Measurements from ENCODE around the gene RRAS2. TPM values are rescaled to one million over a fixed set of nuclear protein-coding genes. Genes with fewer than 3 reads are reported as not detected.
"Not testable (repeated sequence)": the region's sequence is repeated elsewhere in the genome, so short reads cannot be mapped to it uniquely, and the experiment has no call there.

Gene RRAS2
- total RNA-seq, 1 donor from 2014 or later = 104 TPM

DNA sequence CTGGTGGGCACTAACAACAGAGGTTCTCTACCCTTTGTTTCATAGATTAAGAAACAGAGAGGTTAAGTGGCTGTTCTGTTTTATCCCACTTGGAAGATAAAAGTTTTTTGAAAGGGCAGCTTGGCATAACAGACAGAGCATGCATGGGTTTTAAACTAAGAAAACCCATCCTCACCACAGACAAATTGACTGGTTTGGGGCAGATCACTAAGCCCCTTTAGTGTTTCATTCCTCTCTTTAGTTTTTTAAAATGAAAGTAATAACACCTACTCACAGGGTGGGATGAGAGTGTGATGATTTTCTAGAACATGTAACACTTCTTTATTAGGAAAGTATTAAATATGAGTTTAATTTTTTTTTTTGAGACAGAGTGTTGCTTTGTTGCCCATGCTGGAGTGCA is 12.3 kb upstream of the RRAS2 start:
- DNase-seq (ENCODE audit: low read depth in 2 of 2) = no peak

DNA sequence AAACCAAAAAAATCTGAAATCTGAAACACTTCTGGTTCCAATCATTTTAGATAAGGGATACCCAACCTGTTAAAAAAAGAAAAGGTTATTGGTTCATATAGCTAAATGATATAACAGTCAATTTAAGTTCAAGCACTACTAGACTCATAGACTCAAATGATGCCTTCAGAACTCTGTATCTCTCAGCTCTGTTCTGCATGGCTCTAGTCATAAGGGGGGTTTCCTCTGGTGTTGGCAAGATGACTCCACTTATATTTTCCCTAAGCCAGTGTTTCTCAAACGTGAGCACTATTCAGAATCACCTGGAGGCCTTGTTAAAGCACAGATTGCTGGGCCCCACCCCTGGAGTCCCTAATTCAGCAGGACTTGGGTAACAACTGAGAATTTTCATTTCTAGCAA is 11.5 kb upstream of the RRAS2 start:
- no peak for DNase-seq (ENCODE audit: low read depth in 2 of 2)

DNA sequence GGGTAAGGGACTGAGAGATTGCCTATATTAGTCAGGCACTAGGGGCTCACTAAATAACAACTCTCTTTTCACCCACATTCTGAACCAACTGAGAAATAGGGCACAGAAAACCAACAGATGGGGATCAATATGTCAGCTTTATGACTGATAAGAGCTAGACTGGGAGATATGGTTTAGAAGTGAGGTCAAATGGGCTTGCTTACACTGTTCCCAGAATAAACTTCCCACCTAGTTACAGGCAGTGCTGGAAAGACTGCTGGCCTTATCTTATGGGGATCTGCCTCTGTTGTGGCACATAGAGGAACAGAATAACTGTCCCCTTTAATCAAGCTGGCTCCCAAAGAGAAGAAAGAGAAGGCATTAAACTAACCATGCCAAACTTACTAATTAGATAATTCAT is 10.6 kb upstream of the RRAS2 start:
- DNase-seq (ENCODE audit: low read depth in 2 of 2) = no peak

DNA sequence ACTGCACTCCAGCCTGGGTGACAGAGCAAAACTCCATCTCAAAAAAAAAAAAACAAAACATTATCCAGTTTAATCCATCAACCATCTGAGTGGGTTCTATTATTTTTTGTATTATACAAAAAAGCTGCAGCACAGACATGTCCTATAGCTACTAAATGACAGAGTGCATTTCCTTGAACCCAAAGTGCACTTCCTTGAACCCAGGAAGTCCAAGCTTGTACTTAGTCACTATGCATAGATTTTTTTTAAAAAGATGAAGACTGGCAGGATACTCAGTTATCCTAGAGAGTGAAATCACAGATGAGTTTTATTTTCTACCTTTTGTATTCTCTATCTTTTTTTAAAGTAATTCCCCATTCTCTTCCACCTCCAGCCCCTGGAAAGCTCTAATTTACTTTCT is 8.0 kb upstream of the RRAS2 start:
- DNase-seq (ENCODE audit: low read depth in 2 of 2) = no peak

DNA sequence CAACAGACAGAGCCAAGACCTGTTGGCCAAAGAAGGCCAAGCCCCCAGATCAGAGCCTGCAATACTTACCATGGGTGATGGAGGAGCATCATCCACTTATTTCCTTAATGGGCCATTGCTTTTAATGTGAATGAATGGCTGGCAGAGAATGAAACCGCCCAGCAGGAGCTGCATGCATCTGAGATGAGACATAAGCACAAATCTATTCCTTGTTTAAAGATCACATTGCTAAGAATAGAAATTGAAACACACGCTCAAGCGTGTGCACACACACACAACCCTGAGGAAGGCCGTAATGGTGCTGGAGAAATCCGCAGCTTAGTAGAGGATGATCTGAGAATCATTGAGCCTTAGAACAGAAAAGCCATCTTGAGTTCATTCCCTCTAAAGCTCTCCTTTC is 5.3 kb upstream of the RRAS2 start:
- no peak for DNase-seq (ENCODE audit: low read depth in 2 of 2)

DNA sequence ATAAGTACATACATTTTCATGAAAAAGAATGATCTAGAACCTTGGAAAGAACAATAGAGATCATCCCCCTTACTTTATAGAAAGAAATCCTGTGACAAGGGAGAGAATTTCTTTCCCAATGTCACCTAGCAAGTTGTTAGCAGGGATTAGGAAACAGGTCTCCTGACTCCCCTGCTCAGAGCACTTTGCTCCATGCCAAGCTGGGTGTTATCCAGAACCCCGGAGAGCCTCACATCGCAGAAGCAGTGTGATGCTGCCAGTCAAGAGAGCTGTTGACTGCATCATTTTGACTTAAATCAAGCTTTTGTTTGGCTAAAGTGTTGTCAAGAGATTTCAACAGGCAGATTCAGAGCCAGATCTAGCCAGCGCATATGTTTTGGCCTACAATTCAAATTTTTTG is 3.6 kb upstream of the RRAS2 start:
- no peak for DNase-seq (ENCODE audit: low read depth in 2 of 2)

DNA sequence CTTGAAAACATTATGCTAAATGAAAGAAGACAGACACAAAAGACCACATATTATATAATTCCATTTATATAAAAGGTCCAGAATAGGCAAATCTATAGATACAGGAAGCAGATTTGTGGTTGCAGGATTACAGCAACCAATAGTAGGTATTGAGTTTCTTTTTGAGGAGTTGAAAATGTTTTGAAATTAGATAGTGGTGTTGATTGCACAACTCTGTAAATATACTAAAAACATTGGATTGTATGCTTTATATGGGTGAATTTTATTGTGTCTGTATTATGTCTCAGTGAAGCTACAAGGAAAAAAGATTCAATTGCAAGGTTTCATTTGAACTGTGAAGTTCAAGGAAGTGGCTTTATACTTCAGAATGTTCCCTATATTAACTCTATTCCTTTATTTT is 3.0 kb upstream of the RRAS2 start:
- DNase-seq (ENCODE audit: low read depth in 2 of 2) = no peak

DNA sequence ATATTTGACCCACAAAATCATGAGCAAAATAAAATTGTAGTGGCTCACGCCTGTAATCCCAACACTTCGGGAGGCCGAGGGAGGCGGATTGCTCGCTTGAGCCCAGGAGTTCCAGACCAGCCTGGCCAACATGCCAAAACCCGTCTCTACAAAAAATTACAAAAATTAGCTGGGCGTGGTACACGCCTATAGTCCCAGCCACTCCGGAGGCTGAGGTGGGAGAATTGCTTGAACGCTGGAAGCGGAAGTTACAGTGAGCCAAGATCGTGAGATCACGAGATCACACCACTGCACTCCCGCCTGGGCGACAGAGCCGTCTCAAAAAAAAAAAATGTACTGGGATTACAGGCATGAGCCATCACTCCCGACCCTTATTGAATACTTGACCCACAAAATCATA is 2.0 kb upstream of the RRAS2 start:
- DNase-seq (ENCODE audit: low read depth in 2 of 2) = no peak

DNA sequence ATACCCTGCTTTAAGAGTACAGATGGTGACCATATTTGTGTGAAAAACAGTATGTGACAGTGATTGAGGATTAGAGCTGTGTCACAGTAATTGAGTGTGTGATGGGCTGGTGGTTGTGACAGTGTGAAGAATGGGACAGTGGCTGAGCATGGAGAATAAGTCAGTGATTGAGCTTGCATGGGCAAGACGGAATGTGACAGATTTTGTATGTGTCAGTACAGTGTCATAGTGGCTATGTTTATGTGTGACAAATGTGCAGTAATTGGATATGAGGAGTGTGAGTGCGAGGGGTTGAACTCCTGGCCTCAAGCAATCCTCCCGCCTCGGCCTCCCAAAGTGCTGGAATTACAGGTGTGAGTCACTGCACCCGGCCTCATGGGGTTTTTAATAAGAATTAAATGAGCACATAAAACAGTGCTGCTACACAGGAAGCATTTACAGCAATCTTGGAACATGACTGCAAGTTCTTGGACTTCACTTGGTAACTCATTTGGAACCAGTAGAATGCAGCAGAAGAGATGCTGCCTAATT is 583 bp upstream of the RRAS2 start:
- DNase-seq (ENCODE audit: low read depth in 2 of 2) = no peak

DNA sequence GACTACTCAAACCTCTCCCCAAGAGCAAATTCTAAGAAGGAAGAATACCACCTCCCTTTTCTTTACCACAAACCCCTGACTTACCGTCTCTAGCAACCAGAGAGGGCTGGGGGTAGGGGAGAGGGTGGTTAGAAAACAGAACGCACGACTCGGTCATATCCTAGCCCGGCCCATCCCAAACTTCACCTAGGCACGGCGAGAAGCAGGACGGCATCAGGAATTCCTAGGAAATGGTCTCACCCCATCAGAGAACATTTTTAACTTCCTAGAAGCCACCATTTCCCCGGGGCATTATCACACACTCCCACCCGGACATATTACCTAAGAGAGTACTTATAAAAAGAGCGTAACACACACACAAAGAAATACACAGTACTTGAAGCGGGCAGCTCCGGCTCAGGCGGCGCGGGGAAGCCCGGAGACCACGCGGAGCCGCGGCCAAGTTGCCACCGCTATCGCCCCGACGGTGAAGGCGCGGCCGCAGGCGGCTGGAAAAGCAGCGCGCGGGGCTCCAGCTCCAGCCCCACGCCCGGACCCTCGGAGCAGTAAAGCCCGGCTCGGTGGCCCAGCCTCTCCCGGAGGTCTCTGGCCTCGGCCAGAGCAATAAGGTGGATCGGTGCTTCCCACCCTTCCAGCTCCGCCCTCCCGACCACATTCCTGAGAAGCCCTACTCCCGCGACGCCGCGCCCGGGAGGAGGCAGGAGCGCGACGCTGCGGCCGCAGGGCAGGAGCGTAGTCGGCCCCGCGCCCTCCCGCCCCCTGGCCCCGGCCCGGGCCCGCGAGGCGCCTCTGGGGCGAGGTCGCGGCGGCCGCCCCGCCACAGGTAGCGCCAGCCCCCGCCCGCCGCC is 878 bp downstream of the RRAS2 start:
- peak in 1 of 2 donors; percentile 75 for DNase-seq (ENCODE audit: low read depth in 2 of 2)

DNA sequence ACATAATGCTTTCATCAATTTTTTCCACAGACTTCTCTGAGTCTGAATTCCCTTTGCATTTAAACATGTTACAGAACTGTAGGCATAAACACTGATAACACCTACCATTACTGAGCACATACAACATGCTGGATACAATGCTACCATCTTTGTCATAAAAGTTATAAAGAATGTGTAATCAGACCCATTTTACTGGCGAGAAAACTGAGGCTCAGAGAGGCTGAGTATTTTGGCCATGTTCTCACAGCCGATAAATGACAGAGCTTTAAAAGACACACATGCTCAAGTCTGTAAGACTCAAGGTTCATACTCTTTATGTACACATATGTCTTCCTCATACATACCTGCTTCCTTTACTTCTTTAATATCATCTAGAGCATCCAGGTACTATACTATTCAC is 2.6 kb downstream of the RRAS2 start:
- DNase-seq (ENCODE audit: low read depth in 2 of 2) = no peak

DNA sequence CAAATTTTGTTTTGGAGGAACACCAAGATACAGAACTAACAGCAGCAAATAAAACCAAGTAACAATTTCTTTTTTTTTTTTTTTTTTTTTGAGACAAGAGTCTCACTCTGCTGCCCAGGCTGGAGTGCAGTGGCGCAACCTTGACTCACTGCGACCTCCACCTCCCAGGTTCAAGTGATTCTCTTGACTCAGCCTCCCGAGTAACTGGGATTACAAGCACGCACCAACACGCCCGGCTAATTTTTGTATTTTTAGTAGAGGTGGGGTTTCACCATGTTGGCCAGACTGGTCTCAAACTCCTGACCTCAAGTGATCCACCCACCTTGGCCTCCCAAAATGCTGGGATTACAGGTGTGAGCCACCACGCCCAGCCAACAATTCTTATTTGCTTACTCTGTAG is 4.4 kb downstream of the RRAS2 start:
- not testable (repeated sequence) for DNase-seq (ENCODE audit: low read depth in 2 of 2)

DNA sequence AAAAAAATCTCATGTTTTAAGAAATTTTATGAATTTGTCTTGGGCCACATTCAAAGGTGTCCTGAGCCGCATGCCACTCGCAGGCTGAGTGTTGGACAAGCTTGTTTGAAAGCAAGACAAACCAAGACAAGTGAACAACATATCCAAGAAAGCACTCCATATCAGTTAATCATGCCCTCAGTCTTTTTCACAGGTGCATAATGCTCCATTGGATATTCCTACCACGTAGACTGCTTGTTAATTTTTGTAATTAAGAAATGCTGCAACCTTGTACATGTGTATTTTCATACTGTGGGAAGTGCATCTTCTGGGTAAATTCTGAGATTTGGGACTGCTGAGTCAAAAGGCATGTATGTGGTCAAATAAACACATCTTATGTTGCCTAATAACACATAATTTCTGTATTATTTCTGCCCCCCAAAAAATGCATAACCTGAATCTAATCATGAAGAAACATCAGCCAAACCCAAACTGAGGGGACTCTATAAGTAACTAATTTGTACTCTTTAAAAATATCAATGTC is 8.2 kb downstream of the RRAS2 start:
- DNase-seq (ENCODE audit: low read depth in 2 of 2) = no peak

DNA sequence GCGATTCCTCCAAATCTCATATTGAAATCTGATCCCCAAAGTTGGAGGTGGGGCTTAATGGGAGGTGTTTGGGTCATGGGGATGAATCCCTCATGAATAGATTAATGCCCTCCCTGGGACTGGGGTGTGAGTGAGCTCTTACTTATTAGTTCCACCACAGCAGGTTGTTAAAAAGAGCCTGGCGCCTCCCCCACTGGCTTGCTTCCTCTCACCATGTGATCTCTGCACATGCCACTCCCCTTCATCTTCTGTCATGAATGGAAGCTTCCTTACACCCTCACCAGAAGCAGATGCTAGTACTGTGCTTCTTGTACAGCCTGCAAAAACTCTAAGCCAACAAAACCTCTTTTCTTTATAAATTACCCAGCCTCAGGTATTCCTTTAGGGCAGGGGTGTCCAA is 8.8 kb downstream of the RRAS2 start:
- DNase-seq (ENCODE audit: low read depth in 2 of 2) = no peak

DNA sequence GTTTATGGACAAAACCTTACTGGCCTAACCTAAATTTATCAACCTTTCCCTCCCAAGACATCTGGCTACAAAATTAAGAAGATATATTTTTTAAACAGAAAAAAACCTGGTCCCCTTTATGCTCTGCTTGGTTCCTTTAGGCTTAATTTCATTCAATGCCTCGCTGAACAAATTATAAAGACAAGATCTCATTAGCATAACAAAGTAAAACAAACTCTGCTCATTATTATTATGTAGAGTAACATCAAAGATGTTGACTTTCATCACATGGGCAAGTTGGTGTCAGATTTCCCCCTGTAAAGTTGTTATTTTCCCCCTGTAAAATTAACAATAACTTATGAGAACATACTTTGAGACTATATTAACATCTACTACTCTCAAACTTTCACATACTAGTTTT is 11.0 kb downstream of the RRAS2 start:
- DNase-seq (ENCODE audit: low read depth in 2 of 2) = no peak

DNA sequence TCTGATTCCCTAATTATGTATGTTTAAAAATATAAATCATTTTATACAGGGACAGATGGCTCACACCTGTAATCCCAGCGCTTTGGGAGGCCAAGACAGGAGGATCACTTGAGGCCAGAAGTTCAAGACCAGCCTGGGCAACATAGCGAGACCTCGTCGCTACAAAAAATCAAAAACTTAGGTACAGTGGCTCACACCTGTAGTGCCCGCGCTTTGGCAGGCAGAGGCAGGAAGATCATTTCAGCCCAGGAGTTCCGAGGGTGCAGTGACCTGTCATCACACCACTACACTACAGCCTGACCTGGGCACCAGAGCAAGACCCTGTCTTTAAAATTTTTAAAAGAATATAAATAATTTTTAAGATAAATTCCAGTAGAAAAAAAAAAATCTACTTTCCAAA is 11.5 kb downstream of the RRAS2 start:
- DNase-seq (ENCODE audit: low read depth in 2 of 2) = no peak

DNA sequence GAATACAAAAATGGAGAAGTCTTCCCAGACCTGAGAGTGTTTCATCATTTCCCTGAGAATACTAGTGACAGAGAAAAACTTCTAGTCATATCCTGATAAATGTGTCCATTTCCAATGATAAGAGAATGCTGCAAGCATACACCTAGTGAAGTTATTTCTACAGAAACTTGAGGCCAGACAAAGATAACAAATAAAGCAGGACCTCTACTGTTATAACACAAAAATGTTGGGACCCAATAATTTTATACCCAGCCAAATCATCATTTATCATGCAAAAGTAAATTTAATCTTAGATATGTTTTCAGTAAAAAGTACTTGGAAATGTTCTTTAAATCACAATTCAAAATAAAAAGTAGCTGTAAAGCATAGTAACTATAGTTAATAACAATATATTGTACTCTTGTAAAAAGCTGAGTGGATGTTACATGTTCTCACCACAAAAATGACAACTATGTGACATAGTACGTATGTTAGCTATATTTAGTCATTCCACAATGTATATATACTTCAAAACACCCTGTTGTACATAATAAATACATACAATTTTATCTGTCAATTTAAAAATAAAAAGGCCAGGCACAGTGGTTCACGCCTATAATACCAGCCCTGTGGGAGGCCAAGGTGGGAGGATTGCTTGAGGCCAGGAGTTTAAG is 12.6 kb downstream of the RRAS2 start:
- no peak for DNase-seq (ENCODE audit: low read depth in 2 of 2)

DNA sequence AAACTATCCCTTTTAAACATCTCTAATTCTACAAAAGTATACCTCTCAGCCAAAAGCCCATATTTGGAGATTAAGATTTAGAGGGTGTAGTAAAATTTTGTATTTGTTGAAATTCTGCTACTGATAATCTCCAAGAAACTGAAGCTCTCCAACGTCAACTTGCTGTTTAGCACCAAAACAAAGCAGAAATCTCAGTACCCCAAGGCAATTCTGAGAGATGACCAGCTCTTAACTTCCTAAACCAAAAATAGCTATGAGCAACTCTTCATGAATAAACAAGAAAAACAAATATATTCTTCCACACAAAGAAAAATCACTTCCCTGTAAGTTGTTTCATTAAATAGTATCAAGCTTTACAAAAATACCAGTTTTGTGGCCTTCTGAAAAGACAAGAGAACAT is 13.3 kb downstream of the RRAS2 start:
- no peak for DNase-seq (ENCODE audit: low read depth in 2 of 2)

DNA sequence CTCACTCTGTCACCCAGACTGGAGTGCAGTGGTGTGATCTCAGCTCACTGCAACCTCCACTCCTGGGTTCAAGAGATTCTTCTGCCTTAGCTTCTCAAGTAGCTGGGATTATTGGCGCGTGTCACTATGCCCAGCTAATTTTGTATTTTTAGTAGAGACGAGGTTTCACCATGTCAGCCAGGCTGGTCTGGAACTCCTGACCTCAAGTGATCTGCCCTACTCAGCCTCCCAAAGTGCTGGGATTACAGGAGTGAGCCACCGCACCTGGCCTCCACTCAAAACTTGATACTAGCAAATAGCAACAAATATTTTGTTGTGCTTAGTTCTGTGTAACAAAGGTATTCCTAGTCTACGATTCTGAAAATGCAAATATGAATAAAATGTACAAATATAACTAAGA is 14.0 kb downstream of the RRAS2 start:
- DNase-seq (ENCODE audit: low read depth in 2 of 2) = not testable (repeated sequence)

DNA sequence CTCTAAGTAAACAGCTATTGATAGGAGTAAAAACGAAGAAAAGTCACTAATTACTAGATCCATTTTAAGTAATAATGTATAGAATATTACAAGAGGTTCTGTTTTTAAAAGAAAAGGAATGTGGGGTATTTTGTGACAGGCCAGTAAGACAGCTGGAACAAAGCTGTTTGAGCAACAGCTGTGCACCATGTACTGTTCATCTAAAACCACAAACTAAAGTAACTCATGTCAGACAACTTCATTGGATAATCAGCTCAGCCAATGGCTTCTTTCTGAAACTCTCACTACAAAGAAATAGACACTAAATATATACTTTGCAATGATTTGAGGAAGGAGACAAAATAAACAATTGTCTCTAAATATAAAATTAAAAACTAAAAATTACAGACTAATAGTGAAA is 16.1 kb downstream of the RRAS2 start:
- no peak for DNase-seq (ENCODE audit: low read depth in 2 of 2)

DNA sequence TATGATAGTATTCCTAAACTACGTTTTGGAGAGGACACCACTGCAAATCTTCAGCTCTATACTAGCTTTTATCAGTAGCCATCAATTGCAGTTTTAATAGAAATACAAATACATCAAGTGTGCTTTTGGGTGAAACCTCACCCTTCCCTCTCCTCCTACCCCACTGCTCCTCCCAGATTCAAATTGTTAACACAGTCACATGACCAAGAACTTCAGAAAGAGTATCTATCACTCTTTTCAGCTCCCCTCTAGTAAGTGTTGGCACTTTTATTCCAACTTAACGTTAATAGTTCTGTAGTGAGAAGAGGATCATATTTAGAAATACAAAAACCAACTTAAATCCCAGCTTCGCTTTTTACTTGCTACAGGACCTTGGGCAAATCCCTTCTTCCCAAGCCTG is 17.0 kb downstream of the RRAS2 start:
- no peak for DNase-seq (ENCODE audit: low read depth in 2 of 2)

DNA sequence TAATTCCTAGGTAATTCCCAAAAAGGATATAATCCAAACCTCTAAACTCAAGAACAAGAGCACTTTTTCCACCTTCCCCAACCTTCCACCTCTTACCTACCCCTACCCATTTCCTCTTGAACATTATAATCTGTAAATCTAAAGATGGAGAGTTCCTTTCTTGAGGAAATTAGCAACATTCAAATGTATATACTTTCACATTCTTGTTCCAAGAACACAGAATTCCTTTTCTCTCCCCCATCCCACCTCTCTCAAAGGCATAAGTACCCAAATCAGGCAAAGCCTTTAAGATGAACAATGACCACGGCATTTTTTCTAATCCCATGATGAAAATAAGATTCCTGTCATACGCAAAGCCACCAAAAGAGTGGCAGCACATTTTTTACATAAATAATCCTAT is 18.3 kb downstream of the RRAS2 start:
- DNase-seq (ENCODE audit: low read depth in 2 of 2) = no peak

DNA sequence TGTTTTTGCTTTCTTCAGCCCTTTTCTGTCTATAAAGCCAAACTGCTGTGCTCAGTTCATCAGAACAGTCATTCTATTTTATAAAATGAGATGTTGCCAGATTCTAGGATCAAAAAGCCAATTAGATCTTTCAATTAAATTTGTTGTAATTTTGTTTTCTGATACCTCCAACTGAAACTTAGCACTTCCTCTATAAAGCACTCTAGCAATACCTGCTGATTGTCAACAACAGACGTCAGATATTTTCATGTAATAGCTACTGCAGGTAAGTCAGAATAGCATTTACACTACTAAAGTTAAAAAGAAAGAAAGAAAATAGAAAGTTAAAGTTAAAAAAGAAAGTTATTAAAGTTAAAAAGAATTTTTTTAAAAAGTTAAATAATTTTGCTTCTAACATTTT is 19.6 kb downstream of the RRAS2 start:
- no peak for DNase-seq (ENCODE audit: low read depth in 2 of 2)
